ENCODE results near the gene FGD4. TPM values are rescaled to one million over a fixed set of nuclear protein-coding genes. Genes with fewer than 3 reads are reported as not detected.

The FGD4 gene
- total RNA-seq, 1 donor from 2014 or later, result 17.2 TPM

DNA sequence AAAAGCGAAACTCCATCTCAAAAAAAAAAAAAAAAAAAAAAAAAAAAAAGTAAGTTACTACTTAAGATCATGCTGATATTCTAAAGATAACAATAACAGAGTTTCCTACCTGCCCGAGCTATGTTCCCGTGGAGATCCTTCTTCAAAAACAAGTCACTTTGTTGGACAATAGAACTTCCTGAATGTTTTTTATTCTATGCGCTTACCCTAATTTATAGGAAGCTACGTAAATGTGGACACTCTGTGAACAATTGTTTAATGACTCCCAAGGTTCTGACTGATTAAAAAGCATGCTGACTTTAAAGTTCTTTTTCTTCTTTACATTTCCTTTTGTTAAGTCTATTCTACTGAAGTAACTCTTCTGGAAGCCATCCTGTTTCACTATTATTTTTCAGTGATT, 52.5 kb downstream of the FGD4 start:
- no peak for DNase-seq (ENCODE audit: low spot score)
- Mint-ChIP-seq H3K27ac (ENCODE audit: unreplicated experiment) (peak overlapping the region; percentile 72), H3K4me3 (ENCODE audit: unreplicated experiment) (no peak overlapping the region), H3K36me3 (ENCODE audit: low read depth, unreplicated experiment) (no peaks in the 10 kb centered on the region), H3K9me3 (ENCODE audit: unreplicated experiment) (no peaks in the 10 kb centered on the region), H3K27me3 (ENCODE audit: unreplicated experiment) (peaks cover 5% of the 10 kb centered on the region), H3K4me1 (ENCODE audit: unreplicated experiment) (peaks cover 61% of the 10 kb centered on the region)
- TF ChIP-seq, protein P1, sequence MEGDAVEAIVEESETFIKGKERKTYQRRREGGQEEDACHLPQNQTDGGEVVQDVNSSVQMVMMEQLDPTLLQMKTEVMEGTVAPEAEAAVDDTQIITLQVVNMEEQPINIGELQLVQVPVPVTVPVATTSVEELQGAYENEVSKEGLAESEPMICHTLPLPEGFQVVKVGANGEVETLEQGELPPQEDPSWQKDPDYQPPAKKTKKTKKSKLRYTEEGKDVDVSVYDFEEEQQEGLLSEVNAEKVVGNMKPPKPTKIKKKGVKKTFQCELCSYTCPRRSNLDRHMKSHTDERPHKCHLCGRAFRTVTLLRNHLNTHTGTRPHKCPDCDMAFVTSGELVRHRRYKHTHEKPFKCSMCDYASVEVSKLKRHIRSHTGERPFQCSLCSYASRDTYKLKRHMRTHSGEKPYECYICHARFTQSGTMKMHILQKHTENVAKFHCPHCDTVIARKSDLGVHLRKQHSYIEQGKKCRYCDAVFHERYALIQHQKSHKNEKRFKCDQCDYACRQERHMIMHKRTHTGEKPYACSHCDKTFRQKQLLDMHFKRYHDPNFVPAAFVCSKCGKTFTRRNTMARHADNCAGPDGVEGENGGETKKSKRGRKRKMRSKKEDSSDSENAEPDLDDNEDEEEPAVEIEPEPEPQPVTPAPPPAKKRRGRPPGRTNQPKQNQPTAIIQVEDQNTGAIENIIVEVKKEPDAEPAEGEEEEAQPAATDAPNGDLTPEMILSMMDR (IDR thresholded peaks at IDR 0.05; ENCODE audit: unreplicated experiment), result no peak

DNA sequence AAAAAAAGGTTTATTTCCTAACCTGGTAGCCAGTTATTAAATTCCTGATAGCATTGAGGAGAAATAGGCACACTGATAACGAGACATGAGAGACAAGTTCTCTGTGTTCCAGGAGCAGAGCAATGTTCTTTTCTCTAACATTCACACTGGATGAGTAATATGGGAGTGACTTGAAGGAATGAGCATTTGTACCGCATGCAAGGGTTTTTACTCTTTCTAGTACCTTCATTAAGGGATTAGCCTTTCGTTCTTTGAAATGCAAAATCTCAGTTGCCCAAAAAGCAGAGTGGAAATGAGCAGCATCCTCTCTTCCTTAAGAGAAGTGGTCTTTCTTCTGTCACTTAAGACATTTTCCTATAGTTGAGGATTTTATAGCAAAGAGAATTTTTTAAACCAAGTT, 54.7 kb downstream of the FGD4 start:
- Mint-ChIP-seq H3K27ac (ENCODE audit: unreplicated experiment) (peak overlapping the region; percentile 97), H3K36me3 (ENCODE audit: low read depth, unreplicated experiment) (no peaks in the 10 kb centered on the region), H3K9me3 (ENCODE audit: unreplicated experiment) (no peaks in the 10 kb centered on the region), H3K27me3 (ENCODE audit: unreplicated experiment) (peaks cover 3% of the 10 kb centered on the region), H3K4me1 (ENCODE audit: unreplicated experiment) (peaks cover 50% of the 10 kb centered on the region), H3K4me3 (ENCODE audit: unreplicated experiment) (no peak overlapping the region)
- DNase-seq (ENCODE audit: low spot score), result no peak
- TF ChIP-seq, protein P1 (IDR thresholded peaks at IDR 0.05; ENCODE audit: unreplicated experiment), result no peak

DNA sequence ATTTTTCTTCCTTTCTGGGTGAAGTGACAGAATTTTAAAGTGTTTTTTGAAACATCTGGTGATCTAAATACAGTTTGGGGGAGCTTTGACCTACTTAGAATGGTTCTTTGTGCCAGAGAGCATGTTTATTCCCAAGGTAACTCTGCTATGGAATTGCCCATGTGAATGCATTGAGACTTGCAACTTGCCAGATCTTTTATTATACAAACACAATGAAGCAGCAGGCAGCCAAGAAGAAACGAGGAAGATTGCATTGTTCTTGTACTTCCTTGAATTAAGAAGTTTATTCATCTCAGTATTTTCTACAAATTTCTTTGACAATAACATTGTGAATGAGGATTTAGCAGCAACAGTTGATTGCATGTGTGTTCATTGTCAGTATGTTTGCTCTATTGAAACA, 55.5 kb downstream of the FGD4 start:
- H3K27ac Mint-ChIP-seq (ENCODE audit: unreplicated experiment), result peak overlapping the region; percentile 98
- peaks cover 45% of the 10 kb centered on the region for H3K4me1 Mint-ChIP-seq (ENCODE audit: unreplicated experiment)
- DNase-seq (ENCODE audit: low spot score), result no peak
- peaks cover 3% of the 10 kb centered on the region for H3K27me3 Mint-ChIP-seq (ENCODE audit: unreplicated experiment)
- no peaks in the 10 kb centered on the region for H3K36me3 Mint-ChIP-seq (ENCODE audit: low read depth, unreplicated experiment)
- H3K4me3 Mint-ChIP-seq (ENCODE audit: unreplicated experiment), result peak overlapping the region; percentile 29
- TF ChIP-seq, protein P1 (IDR thresholded peaks at IDR 0.05; ENCODE audit: unreplicated experiment), result no peak
- H3K9me3 Mint-ChIP-seq (ENCODE audit: unreplicated experiment), result no peaks in the 10 kb centered on the region

DNA sequence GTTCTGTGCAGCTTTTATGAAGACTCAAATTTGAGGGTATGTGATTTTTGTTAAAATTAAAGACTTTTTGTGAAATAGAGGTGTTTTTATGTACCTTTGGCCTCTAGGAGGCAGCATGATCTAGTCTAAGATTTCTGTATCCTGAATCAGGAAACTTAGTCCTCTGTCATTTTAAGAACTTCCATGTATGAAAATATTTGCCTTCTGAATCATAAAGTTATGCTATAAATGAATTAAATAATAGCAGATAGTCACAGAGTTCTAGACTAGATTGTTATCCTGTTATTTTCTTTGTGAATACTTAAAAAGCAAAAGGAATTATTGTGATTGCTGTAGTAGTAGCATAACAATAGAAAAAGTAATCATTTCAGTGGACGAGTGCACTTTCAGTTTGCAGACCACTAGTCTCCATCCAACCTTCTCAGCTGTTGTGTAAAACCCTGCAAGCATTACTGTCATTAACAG, 56.3 kb downstream of the FGD4 start:
- H3K27ac Mint-ChIP-seq (ENCODE audit: unreplicated experiment), result peak overlapping the region; percentile 86
- H3K9me3 Mint-ChIP-seq (ENCODE audit: unreplicated experiment), result no peaks in the 10 kb centered on the region
- peaks cover 3% of the 10 kb centered on the region for H3K27me3 Mint-ChIP-seq (ENCODE audit: unreplicated experiment)
- DNase-seq (ENCODE audit: low spot score), result peak; percentile 39
- no peak overlapping the region for H3K4me3 Mint-ChIP-seq (ENCODE audit: unreplicated experiment)
- H3K4me1 Mint-ChIP-seq (ENCODE audit: unreplicated experiment), result peaks cover 41% of the 10 kb centered on the region
- no peaks in the 10 kb centered on the region for H3K36me3 Mint-ChIP-seq (ENCODE audit: low read depth, unreplicated experiment)
- TF ChIP-seq, protein P1 (IDR thresholded peaks at IDR 0.05; ENCODE audit: unreplicated experiment), result peak; percentile 65

DNA sequence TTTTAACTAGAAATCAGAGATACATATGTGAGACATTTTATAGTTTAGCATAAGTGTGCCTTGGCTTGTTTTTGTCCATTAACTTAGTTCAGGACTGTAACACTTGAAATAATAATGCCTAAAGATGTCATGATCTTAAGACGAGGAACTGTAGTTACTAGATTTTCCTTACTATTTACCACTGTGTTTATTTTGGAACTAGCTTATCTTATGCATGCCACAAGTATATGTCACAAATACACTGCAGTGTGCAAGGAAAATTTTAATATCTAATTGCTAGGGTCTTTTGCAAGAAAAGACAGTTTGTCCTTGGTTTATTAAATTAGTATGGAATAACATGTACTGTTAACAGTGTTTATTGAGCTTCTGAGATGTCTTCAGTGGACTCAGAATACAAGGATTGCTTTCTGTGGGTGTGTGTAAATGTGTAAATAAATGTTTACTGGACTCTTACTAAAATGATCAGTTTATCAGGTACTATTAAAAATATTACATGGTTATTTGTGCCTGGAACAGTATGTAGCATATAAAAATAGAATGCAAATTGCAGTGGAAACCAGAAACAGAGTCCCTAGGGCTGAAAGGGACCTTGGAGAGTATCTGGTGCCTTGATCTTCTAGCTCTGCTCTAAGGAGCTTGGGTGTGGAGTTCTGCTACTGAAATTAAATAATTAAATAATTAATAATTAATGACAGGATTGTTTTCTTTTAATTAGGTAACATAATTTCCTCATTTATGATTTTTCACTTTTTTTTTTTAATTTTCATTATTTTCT, 58.1 kb downstream of the FGD4 start:
- no peaks in the 10 kb centered on the region for H3K36me3 Mint-ChIP-seq (ENCODE audit: low read depth, unreplicated experiment)
- TF ChIP-seq, protein P1 (IDR thresholded peaks at IDR 0.05; ENCODE audit: unreplicated experiment), result no peak
- H3K27me3 Mint-ChIP-seq (ENCODE audit: unreplicated experiment), result peaks cover 3% of the 10 kb centered on the region
- H3K27ac Mint-ChIP-seq (ENCODE audit: unreplicated experiment), result no peak overlapping the region
- peaks cover 30% of the 10 kb centered on the region for H3K4me1 Mint-ChIP-seq (ENCODE audit: unreplicated experiment)
- no peak overlapping the region for H3K4me3 Mint-ChIP-seq (ENCODE audit: unreplicated experiment)
- H3K9me3 Mint-ChIP-seq (ENCODE audit: unreplicated experiment), result no peaks in the 10 kb centered on the region
- no peak for DNase-seq (ENCODE audit: low spot score)
